Breast epithelium (tissue), 4 donors: ENCODE results near the gene POU3F3. TPM values are rescaled to one million over a fixed set of nuclear protein-coding genes. Genes with fewer than 3 reads are reported as not detected.

Experiments used
- DNase-seq, 2 donors: peaks; one replicate each; pipeline ENCODE4 v3.0.0-alpha.2; 2019; ENCODE audit warnings: low spot score in 2 of 2
- H3K27ac ChIP-seq, 2 donors: fragments of 200-600 bp; sonication (generic) in 1 of 2; one replicate each; pipeline ENCODE4 v1.5.1; 2016 to 2019; ENCODE audit warnings: mild to moderate bottlenecking in 1 of 2
- H3K27me3 ChIP-seq, 2 donors: fragments of 200-600 bp; sonication (generic) in 1 of 2; one replicate each; pipeline versions ENCODE4 v1.5.1 to v1.6.0; 2017 to 2019; ENCODE audit warnings: control low read depth in 1 of 2, mild to moderate bottlenecking in 1 of 2
- H3K36me3 ChIP-seq: fragments of 200-600 bp; one replicate; pipeline ENCODE4 v1.5.1; 2019
- H3K4me1 ChIP-seq, 2 donors: fragments of 200-600 bp; sonication (generic); one replicate each; pipeline ENCODE4 v1.5.1; 2016 to 2019; ENCODE audit warnings: control low read depth in 1 of 2
- H3K4me3 ChIP-seq, 3 donors: fragments of 200-600 bp; sonication (generic); 1 replicate in 2 of 3; 2 replicates in 1 of 3; pipeline ENCODE4 v1.5.1; 2016 to 2019; ENCODE audit warnings: mild to moderate bottlenecking in 3 of 3, moderate library complexity in 2 of 3
- H3K9me3 ChIP-seq, 2 donors: fragments of 200-600 bp; sonication (generic) in 1 of 2; one replicate each; pipeline ENCODE4 v1.5.1; 2016 to 2019; ENCODE audit warnings: control low read depth in 1 of 2
- CTCF ChIP-seq, 3 donors: fragments of 450-650 bp; IDR thresholded peaks; one replicate each; pipeline ENCODE4 v1.5.1; 2016 to 2017; ENCODE audit warnings: antibody characterized with exemption in 3 of 3, mild to moderate bottlenecking in 3 of 3, moderate library complexity in 3 of 3
- POLR2A ChIP-seq: fragments of 450-650 bp; IDR thresholded peaks from one replicate; pipeline ENCODE4 v1.6.1; 2016; ENCODE audit warnings: antibody characterized with exemption, mild to moderate bottlenecking, moderate library complexity
- POLR2AphosphoS5 ChIP-seq, 3 donors: sonication (generic); formaldehyde crosslinking; IDR thresholded peaks; one replicate each; pipeline ENCODE4 v1.6.1; 2017; ENCODE audit warnings: antibody characterized with exemption in 3 of 3
- intact Hi-C: fragments of 100-400 bp; cut with DNase I; formaldehyde crosslinking; loops from one replicate; pipeline ENCODE4 v1.15.1; 2023; ENCODE audit warnings: low total_unique reads
- total RNA-seq, 3 donors: library from RNA; depleted of rRNA; stranded (reverse); fragments of >200 nt; gene quantifications; one replicate each; pipeline ENCODE4 v1.1.0, GENCODE V29; 2016

The POU3F3 gene
- total RNA-seq, 3 donors from 2014 or later, result 0.32 to 3.4 (median 0.98) TPM

DNA sequence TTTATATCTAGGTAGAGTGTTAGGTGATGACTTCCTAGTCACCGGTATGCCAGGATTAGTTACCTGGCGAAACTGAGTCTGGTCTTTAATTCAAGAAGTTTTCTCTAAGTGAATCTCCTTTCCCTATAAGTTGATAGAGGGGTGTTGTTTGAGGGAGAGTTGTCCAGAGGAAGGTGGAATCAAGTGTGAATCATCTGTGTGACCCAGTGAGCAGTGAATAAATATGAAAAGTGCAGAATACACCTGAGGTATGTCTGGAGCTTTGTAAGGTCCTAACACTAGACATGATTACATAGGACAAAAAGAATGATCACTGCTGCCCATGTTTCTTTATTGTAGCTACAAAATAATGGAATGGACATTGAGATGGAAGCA is 11.2 kb downstream of the POU3F3 start:
- Histone ChIP-seq H3K27ac (no peak overlapping the region), H3K27me3 (peaks cover 7 to 100% of the 10 kb centered on the region in 2 donors), H3K4me1 (no peaks in the 10 kb centered on the region), H3K36me3 (no peaks in the 10 kb centered on the region), H3K9me3 (no peaks in the 10 kb centered on the region), H3K4me3 (no peak overlapping the region)
- TF ChIP-seq POLR2A, result no peak
- no peak for TF ChIP-seq CTCF (IDR thresholded peaks at IDR 0.05)
- no peak for TF ChIP-seq POLR2AphosphoS5 (IDR thresholded peaks at IDR 0.05)
- intact Hi-C loops, result no loop called here
- DNase-seq, result no peak

DNA sequence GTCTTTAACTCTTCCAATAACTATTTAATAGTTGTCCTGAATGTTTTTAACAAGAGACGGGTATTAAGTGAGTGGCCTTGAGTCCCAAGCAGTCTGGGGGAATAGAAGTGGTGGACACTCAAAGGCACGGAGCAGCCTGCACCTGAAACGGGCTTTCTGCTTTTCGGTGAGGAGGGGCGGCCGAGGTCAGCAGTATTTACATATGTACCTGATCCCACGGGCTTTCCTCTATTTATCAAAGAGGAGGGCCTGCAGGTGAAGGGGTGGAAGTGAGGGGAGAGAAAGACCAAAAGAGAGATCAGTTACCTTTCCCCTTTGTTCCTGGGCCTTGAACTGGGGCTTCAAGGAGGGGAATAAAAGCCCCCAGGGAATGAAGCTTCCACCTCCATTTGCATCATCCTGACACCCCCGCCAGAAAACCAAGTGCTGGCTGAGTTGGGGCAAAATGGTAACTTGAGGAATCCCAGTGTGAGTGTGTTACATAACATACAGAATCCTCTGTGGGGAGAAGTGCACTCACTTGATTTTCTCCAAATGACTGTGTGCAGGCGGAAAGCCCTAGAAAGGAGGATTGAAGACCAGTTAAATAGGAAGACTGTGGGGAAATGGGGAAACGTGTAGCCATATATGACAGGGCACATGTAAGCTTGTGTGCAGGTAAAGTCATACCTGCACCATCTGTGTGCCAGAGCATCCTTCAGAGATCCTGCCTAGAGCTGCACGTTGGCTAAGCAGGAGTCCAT is 12.4 kb downstream of the POU3F3 start:
- no peak for DNase-seq
- Histone ChIP-seq H3K9me3 (no peaks in the 10 kb centered on the region), H3K36me3 (no peaks in the 10 kb centered on the region), H3K27ac (no peak overlapping the region), H3K27me3 (peaks cover 7 to 97% of the 10 kb centered on the region in 2 donors), H3K4me3 (peak overlapping the region in 1 of 3 donors; percentile 22), H3K4me1 (no peaks in the 10 kb centered on the region)
- intact Hi-C loops, result no loop called here
- TF ChIP-seq POLR2AphosphoS5 (IDR thresholded peaks at IDR 0.05), result no peak
- TF ChIP-seq CTCF (IDR thresholded peaks at IDR 0.05), result no peak
- no peak for TF ChIP-seq POLR2A

DNA sequence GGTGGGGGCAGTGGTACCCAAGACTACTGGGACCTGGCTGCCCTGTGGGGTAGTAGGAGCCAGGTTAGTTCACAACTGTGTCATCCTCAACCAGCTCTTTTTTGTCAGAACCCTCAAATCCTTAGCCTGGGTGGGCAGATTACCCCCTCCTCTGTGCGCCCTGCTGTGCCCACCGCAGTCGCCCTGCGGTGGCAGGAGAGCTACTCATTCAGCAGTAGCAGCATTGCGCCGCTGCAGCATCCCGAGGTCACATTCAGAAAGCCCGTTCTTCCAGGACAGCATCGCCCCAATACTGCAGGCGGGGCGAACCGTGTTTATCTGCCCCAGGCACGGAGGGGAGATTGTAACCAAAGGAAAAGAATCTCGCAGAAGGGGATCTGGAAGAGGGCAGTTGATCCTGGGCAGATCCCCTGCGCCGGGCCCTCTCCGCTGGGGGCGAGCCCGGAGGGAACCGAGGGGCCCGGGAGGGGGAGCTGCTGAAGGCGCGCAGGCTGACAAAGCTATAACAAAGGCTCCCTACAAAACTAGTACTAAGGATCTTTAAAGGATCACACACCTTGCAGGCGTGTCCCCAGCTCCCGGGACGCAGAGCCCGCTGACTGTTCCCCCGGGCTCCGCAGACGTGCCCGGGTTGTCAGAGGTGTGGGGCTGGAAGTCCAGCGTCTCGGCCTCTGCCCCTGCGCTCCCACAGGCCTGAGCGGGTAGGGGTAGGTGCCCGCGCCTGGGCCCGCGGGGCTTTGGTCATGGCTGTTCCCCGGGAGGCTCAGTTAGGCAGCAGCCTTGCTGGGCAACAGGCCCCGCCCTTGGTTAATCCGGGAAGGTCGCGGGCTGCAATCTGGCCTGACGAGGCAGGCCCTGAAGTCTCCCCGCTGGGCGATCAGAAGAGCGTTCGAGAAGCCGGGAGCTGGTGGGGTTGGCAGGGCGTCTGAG is 13.2 kb downstream of the POU3F3 start:
- Histone ChIP-seq H3K36me3 (no peaks in the 10 kb centered on the region), H3K27me3 (peaks cover 6 to 97% of the 10 kb centered on the region in 2 donors), H3K27ac (no peak overlapping the region), H3K9me3 (no peaks in the 10 kb centered on the region), H3K4me1 (peaks cover 0 to 5% of the 10 kb centered on the region in 2 donors), H3K4me3 (peak overlapping the region in 1 of 3 donors; percentile 22)
- DNase-seq, result no peak
- intact Hi-C loops, result no loop called here
- TF ChIP-seq CTCF (IDR thresholded peaks at IDR 0.05) (no peak), POLR2A (no peak), POLR2AphosphoS5 (IDR thresholded peaks at IDR 0.05) (no peak)

DNA sequence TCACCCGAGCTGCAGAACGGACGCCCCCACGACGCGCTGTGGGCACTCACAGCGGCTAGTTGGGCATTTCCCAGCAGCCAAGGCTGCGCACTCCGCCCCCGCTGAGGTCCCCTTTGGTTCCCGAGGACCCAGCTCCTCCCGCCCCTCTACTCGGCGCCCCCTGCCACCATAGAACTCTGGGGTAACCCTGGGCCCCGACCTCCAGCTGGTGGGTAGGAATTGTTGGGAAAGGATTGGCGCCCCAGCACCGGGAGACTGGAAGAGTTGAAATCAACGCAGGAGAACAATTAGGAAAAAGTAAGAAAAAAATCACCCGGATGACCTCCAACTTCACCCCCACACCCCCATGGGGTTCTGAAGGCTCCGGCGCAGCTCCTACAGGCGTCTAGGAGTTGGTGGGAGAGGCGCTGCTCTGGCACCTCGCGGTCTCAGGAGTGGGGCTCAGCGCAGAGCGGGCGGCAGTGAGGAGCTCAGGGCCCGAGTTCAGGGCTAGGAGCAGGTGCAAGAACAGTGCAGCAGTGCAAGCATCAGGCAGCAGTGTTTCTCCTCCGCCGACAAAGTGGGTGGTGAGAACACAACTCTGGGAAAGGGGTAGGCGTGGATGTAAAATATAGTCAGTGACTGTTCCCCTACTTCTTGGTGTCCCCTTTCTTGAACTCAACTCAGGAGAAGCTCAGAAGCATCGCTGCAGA is 14.0 kb downstream of the POU3F3 start:
- H3K27ac ChIP-seq, result no peak overlapping the region
- peak overlapping the region in 1 of 3 donors; percentile 22 for H3K4me3 ChIP-seq
- intact Hi-C loops, result no loop called here
- H3K9me3 ChIP-seq, result no peaks in the 10 kb centered on the region
- H3K27me3 ChIP-seq, result peaks cover 2 to 97% of the 10 kb centered on the region in 2 donors
- no peak for DNase-seq
- no peak for TF ChIP-seq POLR2AphosphoS5 (IDR thresholded peaks at IDR 0.05)
- TF ChIP-seq CTCF (IDR thresholded peaks at IDR 0.05), result no peak
- no peak for TF ChIP-seq POLR2A
- peaks cover 0 to 8% of the 10 kb centered on the region in 2 donors for H3K4me1 ChIP-seq
- no peaks in the 10 kb centered on the region for H3K36me3 ChIP-seq
